HCT116 (cell line): Measurements from ENCODE around the gene RC3H2.

Experiments
- EZH2 ChIP-seq: fragments of 200-600 bp; sonication (generic); IDR thresholded peaks from 2 replicates; pipeline ENCODE4 v1.6.1; 2017; ENCODE audit warnings: antibody characterized with exemption, mixed run types
- FOSL1 ChIP-seq: IDR thresholded peaks from 2 replicates; pipeline ENCODE4 v1.6.1; 2012; ENCODE audit warnings: low read depth
- POLR2A ChIP-seq: IDR thresholded peaks from 2 replicates; pipeline ENCODE4 v1.7.0; 2011; ENCODE audit warnings: borderline replicate concordance; ENCODE audit not compliant: insufficient read depth, insufficient read length; ENCODE audit errors: extremely low read depth

GRCh38 chr9:122807271-122807900, 97.8 kb downstream of the RC3H2 start:
- TF ChIP-seq FOSL1: no peak
- no peak for TF ChIP-seq EZH2
- TF ChIP-seq POLR2A: no peak
